ENCODE measurements around the gene ATP2A3.

DNA sequence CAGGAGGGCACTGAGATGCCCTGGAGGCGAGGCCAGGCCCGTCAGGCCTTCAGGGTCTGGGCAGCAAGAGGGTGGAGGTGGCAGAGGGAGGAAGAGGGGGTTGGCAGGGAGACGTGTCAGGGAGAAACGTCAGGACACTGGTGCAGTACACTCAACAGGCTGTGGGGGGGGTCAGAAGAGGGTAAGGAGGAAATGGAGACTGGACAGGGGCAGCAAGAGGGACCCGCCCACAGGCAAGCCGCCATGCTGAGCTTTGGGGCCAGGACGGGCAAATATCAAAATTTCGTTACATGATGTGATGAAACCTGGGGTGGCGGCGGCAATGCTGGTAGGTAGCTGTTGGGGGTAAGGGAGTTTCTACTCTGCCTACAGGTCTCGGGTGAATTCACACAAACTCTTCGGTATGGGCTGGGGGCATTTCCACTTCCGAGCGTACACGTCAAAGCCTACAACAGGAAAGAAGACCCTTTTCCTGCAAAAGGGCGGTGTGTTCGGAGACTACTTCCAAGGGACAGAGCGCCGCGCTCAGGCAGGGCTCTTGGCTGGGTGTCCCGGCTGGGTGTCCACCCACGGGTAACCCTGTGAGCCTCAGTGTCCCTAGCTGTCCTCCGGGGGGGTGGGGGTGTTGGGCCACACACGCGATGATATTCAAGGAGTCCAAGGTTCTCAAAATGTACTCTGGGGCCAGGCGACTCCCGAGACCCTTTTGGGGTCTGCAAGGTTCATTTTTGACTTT, 43.3 kb upstream of the ATP2A3 start:
- TF ChIP-seq, protein P1, sequence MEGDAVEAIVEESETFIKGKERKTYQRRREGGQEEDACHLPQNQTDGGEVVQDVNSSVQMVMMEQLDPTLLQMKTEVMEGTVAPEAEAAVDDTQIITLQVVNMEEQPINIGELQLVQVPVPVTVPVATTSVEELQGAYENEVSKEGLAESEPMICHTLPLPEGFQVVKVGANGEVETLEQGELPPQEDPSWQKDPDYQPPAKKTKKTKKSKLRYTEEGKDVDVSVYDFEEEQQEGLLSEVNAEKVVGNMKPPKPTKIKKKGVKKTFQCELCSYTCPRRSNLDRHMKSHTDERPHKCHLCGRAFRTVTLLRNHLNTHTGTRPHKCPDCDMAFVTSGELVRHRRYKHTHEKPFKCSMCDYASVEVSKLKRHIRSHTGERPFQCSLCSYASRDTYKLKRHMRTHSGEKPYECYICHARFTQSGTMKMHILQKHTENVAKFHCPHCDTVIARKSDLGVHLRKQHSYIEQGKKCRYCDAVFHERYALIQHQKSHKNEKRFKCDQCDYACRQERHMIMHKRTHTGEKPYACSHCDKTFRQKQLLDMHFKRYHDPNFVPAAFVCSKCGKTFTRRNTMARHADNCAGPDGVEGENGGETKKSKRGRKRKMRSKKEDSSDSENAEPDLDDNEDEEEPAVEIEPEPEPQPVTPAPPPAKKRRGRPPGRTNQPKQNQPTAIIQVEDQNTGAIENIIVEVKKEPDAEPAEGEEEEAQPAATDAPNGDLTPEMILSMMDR (IDR thresholded peaks at IDR 0.05), result no peak
- no peak for TF ChIP-seq POLR2AphosphoS5 (IDR thresholded peaks at IDR 0.05)
